ENCODE data around the gene MYLK4.

GRCh38 chr6:2630891-2631571, 119.7 kb downstream of the MYLK4 start:
- TF ChIP-seq CTCF (IDR thresholded peaks at IDR 0.05) (no peak), ZFX (IDR thresholded peaks at IDR 0.05; ENCODE audit: borderline replicate concordance) (no peak)
